Activated CD8-positive, alpha-beta memory T cell treated with anti-CD3 and anti-CD28 coated beads, Interleukin-2, amount 50 U/mL, for 24 hours (primary cell): ENCODE results near the gene CMTM5.
"Not testable (repeated sequence)": the region's sequence is repeated elsewhere in the genome, so short reads cannot be mapped to it uniquely, and the experiment has no call there.

Experiments used
- DNase-seq: peaks from one replicate; pipeline ENCODE4 v3.0.0-alpha.2; 2020; ENCODE audit errors: extremely low read depth

Gene CMTM5

GRCh38 chr14:23414906-23415820, 38.3 kb downstream of the CMTM5 start:
- DNase-seq: no peak

- DNase-seq: no peak
Observed at GRCh38 chr14:23415821-23416778, 39.3 kb downstream of the CMTM5 start.

- no peak for DNase-seq
Observed at GRCh38 chr14:23416801-23417200, 40.0 kb downstream of the CMTM5 start.

- DNase-seq: not testable (repeated sequence)
Observed at GRCh38 chr14:23417269-23417668, 40.4 kb downstream of the CMTM5 start.

- DNase-seq: no peak
Observed at GRCh38 chr14:23418021-23418420, 41.2 kb downstream of the CMTM5 start.

- DNase-seq: not testable (repeated sequence)
Observed at GRCh38 chr14:23419646-23420045, 42.8 kb downstream of the CMTM5 start.

- no peak for DNase-seq
Observed at GRCh38 chr14:23421594-23421993, 44.7 kb downstream of the CMTM5 start.

- DNase-seq: no peak
Observed at GRCh38 chr14:23423657-23424056, 46.8 kb downstream of the CMTM5 start.

GRCh38 chr14:23425169-23425568, 48.3 kb downstream of the CMTM5 start:
- DNase-seq: no peak

GRCh38 chr14:23425798-23426197, 49.0 kb downstream of the CMTM5 start:
- DNase-seq: not testable (repeated sequence)

- no peak for DNase-seq
Observed at GRCh38 chr14:23428686-23429495, 52.0 kb downstream of the CMTM5 start.
